GM18508 (cell line): ENCODE data around the gene POLR3B.
"Not testable (repeated sequence)": the region's sequence is repeated elsewhere in the genome, so short reads cannot be mapped to it uniquely, and the experiment has no call there.

ENCODE experiments used
- ATAC-seq: cut with Tn5 transposase; IDR thresholded peaks from one replicate; pipeline ENCODE4 v1.9.1; 2021; ENCODE audit warnings: moderate number of reproducible peaks; ENCODE audit not compliant: insufficient read depth, unreplicated experiment

The POLR3B gene

GRCh38 chr12:106357549-106358395, at the start of gene POLR3B:
Gene POLR3B (plus strand): TSS chr12:106357748. CDS start chr12:106357880, 132 bp downstream.
- peak; percentile 75 for ATAC-seq

GRCh38 chr12:106308121-106308520, 49.4 kb upstream of the POLR3B start:
- ATAC-seq = no peak

DNA sequence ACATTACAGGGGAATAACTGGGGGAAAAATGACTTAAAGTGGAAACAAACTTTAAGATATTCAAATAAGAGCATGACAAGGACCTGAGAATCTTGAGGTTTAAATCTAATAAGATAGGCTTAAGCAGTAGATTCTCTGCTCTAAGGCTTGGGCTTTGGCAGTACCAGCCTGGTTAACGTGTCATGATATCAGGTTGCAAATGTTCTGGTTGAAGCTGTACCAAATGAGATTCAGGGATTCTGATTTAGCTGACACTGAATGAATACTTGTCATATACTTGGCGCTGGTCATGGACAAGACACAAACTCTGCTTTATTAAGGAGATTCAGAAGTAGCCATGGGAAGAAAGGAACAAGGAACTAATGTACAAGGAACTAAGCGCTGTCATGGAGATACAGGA, 48.9 kb upstream of the POLR3B start:
- no peak for ATAC-seq

- ATAC-seq = no peak
Observed at GRCh38 chr12:106309671-106310505, 47.7 kb upstream of the POLR3B start.

- ATAC-seq = no peak
Observed at GRCh38 chr12:106310687-106311086, 46.9 kb upstream of the POLR3B start.

- no peak for ATAC-seq
Observed at GRCh38 chr12:106311139-106311538, 46.4 kb upstream of the POLR3B start.

GRCh38 chr12:106313413-106313812, 44.1 kb upstream of the POLR3B start:
- not testable (repeated sequence) for ATAC-seq

GRCh38 chr12:106315523-106315922, 42.0 kb upstream of the POLR3B start:
- ATAC-seq = no peak

- ATAC-seq = no peak
Observed at GRCh38 chr12:106317406-106318082, 40.0 kb upstream of the POLR3B start.

DNA sequence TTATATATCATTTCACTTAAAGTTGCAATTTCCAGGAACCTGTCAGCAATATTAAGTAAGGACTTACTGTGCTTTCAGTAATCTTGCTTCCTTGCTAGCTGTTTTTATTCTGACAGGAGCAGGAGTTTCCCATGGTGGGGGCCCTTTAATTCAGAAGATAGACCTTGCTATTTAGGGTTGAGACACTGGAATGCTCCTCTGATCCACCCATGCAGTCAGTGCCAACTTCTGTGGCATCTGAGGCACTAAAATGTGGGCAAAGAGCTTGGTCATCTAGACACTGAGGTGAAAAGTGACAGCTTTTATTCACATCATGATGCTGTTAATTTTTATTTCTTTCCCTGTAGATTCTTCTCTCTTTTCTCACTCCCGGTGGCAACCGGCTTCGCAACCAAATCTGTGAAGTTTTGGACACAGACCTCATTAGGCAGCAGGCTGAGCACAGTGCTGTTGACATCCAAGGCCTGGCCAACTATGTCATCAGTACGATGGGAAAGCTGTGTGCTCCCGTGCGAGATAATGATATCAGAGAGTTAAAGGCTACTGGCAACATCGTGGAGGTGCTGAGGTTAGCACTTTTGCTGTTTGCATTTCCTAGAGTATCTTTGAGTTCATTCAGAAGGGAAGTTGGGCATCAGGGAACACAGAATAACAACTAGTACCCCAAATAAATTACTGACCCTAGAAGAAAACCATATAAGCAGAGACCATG, 36.3 kb upstream of the POLR3B start:
- no peak for ATAC-seq

- no peak for ATAC-seq
Observed at GRCh38 chr12:106323537-106323936, 34.0 kb upstream of the POLR3B start.

DNA sequence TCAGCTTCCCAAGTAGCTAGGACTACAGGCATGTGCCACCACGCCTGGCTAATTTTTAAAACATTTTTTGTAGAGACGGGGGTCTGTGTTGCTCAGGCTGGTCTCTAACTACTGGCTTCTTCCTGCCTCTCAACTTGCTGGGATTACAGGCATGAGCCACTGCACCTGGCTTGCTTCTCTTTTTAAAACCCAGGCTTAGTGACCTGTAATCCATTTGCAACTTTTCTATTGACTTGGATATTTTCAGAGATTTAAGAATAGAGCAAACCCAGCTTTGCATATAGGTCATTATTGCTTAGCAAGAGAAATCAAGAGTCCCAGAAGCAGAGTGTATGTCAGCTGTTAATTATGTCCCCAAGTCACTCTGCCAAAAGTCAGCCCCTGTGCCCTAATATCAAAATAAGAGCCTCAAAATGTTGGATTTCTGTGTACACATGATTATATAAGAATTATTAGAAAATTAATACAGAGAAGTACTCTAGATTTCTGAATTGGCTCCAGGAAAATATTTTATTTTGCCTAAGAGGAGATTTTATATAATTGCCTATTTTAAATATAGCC, 30.2 kb upstream of the POLR3B start:
- no peak for ATAC-seq

DNA sequence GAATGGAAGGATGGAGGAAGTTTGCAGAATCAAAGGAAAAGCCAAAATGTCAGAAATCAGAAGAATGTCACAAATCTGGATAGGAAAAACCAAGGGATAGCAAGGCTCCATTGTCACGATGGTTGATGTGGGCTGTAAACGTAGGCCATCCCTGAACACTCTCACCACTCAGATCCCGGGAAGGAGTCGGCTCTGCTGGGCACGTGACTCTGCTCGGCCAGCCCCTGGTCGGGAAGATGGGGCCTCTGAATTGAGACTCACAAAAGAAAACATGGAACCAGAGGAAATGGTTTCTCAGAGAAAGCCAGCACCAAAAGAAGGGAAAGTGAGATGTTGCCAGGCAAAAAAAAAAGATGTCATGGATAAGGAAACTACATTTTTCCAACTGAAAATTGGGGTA, 28.8 kb upstream of the POLR3B start:
- ATAC-seq = no peak

DNA sequence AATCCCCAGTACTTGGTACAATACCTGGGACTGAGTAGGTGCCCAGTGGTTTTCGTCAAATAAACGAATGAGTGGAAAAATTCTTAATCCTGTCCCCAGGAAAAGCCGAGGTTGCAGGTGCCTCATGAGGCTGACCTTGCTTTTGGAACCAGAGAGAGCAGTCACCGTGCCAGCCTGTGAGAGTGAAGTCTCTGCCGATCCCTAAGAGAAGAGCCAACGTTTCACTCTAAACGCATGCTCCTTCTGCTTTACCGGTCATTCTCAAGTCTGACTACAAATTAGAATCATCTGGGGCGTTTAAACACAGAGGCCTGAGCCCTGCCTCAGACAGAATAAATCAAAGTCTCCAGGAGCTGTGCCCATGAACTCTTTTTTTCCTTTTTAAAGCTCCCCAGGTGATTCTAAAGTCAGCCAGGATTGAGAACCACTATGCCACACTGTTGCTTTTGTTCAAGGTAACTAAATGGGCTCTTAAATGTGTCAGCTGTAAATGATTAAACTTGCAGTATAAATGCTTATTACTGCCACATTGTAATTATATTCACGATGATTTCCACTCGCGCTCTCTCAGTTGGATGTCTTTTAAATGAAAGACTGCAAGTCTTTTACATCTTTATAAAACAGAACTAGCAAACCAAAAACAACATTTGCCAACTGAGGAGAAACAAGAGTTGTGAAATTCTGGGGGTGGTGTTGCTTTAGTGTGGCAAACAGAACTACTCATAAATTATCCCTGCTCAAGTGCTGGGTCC, 28.1 kb upstream of the POLR3B start:
- ATAC-seq = no peak

GRCh38 chr12:106331599-106331998, 25.9 kb upstream of the POLR3B start:
- ATAC-seq = no peak

- ATAC-seq = no peak
Observed at GRCh38 chr12:106332536-106332935, 25.0 kb upstream of the POLR3B start.

- ATAC-seq = no peak
Observed at GRCh38 chr12:106333010-106333409, 24.5 kb upstream of the POLR3B start.

DNA sequence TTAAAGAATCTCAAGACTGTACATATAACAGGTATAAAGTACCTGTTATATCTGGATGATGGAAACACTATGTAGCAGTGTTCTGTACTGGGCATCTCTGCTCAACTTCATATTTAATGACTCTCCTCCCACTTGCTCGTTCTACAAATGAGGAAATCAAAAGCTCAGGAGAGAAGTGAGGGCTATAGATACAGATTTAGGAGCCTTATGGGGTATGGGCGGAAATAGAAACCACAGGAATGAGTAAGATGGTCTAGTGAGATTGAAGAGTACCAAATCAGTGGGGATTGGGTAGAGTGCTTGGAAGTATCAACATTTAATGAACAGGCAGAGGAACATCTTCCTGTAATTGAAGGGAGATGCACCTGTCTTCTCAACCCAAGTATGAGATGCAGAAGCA, 23.8 kb upstream of the POLR3B start:
- ATAC-seq = no peak
